NCI-H2081 (cell line): Measurements from ENCODE around the gene ULK1.
"Not testable (repeated sequence)": the region's sequence is repeated elsewhere in the genome, so short reads cannot be mapped to it uniquely, and the experiment has no call there.

Source experiments
- DNase-seq, 2 experiments: peaks; one replicate each; lab custom pipeline; 2025; lab: John Stamatoyannopoulos, UW

The ULK1 gene

DNA sequence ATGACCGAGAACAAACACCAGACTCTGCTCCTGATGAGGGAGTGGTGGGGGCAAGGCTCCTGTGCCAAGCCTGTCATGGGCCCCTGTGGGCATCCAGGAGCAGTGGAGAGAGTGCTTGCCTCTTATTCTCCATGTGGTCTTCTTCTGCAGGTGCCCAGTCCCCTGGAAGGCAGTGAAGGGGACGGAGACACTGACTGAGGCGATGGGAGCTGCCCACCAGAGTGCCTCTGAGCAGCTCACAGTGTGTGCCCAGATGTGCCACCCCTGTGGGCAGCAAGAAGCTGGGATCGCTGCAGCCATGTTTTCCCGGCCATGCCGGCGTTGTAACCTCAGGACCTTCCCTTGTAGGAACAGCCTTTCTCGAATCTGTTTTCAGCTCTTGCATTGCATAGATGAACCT is 49.0 kb downstream of the ULK1 start:
- no peak for DNase-seq

DNA sequence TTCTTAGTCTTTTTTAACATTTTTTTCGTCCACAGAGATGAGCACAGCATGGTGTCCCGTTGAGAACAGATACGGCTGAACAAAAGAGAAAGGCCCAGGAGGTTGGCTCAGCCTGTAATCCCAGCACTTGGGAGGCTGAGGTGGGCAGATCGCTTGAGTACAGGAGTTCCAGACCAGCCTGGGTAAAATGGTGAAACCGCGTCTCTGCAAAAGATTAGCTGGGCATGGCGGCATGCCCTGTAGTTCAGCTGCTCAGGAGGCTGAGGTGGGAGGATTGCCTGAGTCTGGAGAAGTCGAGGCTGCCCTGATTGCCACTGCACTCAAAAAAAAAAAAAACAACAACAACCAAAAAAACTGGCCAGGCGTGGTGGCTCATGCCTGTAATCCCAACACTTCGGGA is 49.5 kb downstream of the ULK1 start:
- DNase-seq: no peak

DNA sequence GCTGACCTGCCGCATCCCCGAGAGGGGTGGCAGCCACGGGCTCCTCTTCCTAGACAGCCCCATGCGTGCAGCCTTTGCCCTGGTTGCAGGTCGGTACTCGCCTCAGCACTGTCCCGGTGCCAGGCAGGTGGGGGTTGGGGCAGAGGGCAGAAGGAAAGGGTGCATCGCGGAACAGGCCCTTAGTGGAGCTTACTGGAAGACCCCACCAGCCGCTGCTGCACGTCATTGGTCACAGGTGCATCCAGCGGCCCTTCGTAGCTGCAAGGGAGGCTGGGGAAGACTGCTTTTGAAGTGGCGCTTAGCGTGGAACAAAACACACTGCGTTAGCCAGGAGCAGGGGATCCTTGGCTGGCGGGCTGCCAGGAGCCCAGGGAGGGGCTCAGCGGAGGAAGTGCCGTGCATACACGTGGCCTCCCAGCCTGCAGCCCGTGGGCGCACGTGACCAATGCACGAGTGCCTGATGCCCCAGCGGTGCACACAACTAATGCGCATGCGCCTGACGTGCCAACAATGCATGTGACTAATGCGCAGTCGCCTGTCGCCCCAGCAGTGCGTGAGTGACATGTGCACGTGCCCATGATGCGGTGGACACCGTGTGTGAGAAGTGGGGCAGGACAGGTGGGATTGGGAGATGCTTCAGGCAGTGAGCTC is 50.3 kb downstream of the ULK1 start:
- DNase-seq: no peak

DNA sequence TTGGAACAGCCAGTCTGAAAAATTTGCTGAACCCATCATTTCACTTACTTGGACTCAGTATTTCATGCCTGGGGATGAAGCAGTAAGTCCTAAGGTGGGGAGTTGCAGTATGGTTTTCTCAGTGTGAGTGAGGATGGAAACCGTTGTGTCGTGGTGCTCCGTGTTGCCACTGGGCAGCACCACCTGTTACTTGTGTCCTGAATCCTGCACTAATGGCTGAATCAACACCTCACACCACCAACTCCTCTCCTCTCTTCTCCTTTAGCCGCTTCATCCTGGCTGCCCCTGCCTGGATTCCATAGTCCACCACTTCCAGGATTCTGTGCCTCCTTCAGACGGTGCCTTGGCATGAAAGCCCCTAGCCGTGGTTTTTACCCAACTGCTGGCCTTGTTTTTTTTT is 52.3 kb downstream of the ULK1 start:
- DNase-seq: no peak

DNA sequence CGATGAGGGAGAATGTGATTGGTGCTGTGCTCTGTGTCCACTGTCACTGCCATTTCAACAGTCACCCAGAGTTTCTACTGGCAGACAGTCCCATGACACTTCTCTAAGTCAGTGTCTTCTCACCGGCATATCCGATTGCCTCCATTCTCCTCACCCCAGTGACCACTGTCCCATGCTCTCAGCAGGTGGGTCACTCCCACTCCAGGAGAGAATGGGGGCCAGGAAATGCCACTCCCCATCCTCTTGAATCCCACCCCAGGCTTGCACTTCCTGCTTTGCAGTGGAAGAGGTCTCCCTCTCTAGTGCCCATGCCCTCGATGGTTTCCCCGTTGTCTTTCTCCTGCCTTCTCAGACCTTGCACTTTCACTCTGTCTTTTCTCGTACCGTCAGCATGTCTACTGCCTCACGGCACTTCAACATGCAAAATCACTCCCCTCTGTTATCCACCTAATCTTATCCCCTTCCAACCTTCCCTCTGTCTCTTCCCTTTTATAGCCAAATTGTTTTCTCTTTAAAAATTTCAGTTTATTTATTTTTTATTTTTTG is 53.1 kb downstream of the ULK1 start:
- DNase-seq: no peak

DNA sequence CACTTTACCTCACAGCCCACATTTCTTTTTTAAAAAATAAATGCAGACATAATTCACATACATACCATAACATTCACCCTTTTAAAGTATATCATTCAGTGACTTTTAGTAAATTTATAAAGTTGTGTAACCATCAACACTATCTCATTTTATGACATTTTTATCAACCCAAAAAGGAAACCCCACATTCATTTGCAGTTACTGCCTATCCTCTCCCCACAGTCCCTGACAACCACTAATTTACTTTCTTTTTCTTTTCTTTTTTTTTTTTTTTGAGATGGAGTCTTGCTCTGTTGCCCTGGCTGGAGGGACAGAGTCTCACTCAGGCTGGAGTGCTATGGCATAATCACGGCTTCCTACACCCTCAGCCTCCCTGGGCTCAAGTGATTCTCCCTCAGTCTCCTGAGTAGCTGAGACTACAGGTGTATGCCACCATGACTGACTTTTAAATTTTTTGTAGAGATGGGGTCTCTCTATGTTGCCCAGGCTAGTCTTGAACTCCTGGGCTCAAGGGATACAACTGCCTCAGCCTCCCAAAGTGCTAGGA is 53.8 kb downstream of the ULK1 start:
- no peak for DNase-seq

DNA sequence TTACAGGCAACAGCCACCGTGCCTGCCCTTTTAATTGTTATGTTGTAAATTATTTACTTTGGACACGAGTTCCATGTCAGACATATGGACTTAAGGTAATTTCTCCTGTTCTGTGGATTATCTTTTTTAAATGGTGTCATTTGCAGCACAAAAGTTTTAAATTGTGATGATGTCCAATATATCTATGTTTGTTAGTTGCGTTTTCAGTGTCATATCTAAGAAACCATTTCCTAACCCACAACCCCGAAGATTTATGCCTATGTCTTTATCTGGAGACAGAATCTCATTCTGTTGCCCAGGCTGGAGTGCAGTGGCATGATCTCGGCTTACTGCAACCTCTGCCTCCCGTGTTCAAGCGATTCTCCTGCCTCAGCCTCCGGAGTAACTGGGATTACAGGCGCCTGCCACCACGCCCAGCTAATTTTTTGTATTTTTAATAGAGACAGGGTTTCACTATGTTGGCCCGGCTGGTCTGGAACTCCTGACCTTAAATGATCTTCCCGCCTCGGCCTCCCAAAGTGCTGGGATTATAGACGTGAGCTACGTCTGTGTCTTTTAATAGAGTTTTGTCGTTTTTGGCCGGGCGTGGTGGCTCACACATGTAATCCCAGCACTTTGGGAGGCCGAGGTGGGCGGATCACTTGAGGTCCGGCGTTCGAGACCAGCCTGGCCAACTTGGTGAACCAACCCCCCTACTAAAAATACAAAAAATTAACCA is 54.5 kb downstream of the ULK1 start:
- DNase-seq: not testable (repeated sequence)

DNA sequence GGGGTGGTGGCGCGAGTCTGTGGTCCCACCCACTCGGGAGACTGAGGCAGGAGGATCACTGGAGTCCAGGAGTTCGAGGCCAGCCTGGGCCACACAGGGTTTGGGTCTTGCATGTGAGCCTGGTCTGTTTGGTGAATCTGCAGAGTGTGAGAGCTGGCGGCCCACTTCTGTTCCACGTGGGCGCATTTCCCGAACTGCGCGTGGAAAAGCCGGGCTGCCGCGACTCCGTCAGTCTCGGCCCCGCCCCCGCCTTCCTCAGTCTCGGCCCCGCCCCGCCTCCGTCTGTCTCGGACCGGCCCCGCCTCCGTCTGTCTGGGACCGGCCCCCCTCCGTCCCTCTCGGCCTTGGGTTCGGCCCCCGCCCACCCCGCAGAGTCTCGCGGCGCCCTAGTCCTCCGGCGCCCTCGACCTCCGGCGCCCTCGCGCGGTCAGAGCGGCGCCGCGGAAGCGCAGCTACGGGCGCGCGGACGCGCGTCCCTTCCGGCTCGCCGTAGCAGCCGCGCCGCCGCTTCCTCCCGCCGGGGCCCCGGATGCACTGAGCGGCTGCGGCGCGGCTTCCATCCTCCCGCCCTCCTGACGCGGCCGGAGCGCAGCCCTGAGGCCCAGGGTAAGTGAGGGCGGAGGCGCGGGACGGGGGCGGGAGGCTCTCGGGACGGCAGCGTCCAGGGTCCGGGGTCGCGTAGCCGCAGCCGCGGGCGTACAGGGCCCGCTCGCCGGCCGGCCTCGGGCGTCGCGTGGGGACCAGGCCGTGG is 55.2 kb downstream of the ULK1 start, which contains the start of gene EP400:
Gene EP400 (plus strand): TSS at position 512 of the 751 bp plus-strand sequence. CDS start 10,678 bp downstream, outside the sequence.
- peak; percentile 92 to 96 for DNase-seq

DNA sequence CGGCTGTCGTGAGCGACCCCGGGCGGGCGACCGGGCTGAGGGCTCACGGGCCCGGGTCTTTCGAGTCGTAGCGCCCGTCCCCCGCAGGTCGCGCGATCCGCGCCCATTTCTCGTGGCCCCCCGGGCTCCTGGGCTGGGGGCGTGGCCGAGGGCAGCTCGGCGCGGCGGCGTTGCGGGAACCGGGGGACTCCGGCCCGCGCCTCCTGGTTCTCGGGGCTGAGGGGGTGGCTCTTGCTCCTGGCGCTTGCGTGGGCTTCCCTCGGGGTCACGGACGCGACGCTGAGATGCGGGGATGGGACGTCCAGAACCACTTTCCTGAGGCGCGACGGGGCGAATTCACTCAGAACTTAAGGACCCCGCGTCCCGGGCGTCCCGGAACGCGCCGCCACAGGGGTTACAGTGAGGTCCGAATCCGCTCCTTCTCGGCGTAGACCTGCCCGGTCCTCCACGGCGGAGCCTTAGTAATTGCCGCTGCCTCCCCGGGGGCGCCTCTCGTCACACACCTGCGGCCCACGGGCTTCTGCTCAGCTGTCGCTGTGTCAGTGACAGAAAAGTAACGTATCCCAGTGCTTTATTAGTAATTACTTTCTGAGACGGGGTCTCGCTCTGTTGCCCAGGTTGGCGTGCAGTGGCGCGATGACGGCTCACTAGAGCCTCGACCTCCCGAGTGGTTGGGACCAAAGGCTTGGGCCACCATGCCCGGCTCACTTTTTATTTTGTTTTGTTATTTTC is 55.9 kb downstream of the ULK1 start:
- DNase-seq: peak in 1 of 2 experiments; percentile 25

DNA sequence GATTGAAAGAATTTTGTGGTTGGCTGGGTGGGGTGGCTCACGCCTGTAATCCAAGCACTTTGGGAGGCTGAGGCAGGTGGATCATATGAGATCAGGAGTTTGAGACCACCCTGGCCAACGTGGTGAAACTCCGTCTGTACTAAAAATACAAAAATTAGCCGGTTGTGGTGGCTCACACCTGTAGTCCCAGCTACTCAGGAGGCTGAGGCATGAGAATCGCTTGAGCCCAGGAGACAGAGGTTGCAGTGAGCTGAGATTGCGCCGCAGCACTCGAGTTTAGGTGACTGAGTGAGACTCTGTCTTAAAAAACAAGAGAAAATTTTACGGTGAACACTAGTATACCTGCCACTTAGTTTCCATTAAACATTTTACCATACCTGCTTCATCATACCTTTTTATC is 59.4 kb downstream of the ULK1 start:
- DNase-seq: not testable (repeated sequence)

DNA sequence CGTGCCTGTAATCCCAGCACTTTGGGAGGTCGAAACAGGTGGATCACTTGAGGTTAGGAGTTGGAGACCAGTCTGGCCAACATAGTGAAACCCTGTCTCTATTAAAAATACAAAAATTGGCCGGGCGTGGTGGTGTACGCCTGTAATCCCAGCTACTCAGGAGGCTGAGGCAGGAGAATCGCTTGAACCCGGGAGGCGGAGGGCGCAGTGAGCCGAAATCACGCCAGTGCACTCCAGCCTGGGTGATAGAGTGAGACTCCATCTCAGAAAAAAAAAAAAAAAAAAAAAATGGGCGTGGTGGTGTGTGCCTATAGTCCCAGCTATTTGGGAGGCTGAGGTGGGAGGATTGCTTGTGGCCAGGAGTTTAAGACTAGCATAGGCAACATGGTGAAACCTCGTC is 60.0 kb downstream of the ULK1 start:
- not testable (repeated sequence) for DNase-seq

DNA sequence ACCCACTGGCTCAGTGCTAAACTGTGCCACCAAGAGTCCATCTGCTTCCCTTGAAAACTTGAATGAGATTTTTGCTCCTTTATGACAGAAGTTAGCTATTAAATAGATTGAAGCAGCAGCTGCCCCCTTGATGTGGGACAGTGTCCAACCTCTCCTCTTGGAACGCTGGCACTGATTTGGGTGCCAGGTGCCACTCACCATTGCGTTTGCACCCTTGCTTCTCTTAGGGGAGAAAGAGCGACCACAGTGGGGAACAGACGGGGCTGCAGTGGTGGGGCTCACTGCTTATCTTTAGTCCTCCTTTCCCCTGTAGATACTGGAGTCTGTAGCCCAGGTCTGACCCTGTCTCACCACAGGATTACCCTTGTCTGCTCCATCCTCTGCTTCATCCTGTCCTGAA is 64.7 kb downstream of the ULK1 start:
- DNase-seq: no peak

DNA sequence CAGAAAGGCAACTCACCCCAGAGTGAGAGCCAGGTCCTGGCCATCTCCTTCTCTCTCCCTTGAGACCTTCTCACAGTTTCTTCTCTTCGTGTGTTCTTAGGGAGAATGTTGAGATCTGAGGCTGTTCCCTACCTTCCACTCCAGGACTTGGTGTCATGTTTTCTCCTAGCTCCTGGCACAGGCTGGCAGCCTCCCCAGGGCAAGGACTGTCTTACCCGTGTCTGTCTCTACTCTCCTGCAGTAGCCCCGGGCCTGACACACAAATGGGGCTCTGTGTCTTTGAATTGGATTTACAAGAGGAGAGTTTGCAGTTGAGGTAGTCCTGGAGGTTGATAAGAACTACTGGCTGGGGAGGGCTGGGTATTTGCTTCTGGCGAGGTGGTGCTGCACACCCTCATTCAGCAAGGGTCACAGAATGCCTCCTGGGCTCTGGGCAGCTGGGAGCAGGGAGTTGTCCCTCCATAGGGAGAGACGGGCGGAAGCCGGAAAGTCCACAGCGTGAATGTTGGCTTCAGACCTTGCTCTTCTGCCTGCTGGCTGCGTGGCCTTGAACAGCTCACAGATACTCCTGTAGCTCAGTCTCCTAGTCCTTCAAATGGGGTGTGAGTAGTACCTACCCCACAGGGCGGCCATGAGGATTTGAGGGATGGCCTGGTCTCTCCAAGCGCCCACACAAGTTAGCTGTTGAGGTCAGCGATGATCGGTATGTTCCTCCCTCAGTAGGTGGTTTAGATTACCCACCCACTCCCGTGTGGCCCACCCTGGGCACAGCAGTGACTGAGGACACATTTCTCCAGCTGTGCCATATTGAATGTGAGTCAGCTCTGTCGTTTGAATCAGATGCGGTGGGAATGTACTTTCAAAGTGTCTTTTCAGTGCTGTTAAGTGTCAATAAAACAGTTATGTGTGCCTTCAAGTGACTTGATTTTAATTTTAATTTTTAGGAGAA is 65.5 kb downstream of the ULK1 start:
- DNase-seq: no peak

DNA sequence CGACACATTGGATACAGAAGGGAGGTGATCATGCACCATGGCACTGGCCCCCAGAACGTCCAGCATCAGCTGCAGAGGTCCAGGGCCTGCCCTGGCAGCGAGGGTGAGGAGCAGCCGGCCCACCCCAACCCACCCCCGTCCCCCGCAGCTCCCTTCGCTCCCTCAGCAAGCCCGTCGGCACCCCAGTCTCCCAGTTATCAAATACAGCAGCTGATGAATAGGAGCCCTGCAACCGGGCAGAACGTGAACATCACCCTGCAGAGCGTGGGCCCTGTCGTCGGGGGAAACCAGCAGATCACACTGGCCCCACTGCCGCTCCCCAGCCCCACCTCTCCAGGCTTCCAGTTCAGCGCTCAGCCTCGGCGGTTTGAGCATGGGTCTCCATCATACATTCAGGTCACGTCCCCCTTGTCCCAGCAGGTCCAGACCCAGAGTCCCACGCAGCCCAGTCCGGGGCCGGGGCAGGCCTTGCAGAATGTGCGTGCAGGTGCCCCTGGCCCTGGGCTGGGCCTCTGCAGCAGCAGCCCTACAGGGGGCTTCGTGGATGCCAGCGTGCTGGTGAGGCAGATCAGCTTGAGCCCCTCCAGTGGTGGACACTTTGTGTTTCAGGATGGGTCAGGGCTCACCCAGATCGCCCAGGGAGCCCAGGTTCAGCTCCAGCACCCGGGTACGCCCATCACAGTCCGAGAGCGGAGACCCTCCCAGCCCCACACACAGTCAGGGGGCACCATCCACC is 66.3 kb downstream of the ULK1 start:
- DNase-seq: not testable (repeated sequence)

DNA sequence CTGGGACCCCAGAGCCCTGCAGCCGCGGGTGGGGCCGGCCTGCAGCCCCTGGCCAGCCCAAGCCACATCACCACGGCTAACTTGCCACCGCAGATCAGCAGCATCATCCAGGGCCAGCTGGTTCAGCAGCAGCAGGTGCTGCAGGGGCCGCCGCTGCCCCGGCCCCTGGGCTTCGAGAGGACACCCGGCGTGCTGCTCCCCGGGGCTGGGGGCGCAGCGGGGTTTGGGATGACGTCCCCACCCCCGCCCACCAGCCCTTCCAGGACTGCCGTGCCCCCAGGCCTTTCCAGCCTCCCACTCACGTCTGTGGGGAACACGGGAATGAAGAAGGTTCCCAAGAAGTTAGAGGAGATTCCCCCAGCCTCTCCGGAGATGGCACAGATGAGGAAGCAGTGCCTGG is 66.9 kb downstream of the ULK1 start:
- DNase-seq: not testable (repeated sequence)

DNA sequence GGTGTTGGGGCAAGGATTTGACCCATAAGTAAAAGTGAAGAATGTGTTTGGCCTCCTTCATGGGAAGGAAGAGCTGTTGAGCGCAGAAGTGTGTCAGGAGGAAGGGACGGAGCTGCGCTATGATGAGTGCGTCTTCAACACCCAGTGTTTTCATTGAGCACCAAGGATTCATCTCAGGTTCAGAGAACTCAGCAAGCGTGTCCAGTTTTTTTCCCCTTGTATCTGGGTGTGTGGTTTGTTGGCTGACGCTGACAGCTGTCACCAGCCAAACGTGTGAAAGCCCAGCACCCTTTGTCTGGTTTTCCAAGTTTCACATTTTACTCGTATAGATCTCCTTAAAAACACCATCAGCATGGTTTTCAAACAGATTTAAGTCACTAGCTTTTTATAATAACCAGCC is 67.6 kb downstream of the ULK1 start:
- no peak for DNase-seq

DNA sequence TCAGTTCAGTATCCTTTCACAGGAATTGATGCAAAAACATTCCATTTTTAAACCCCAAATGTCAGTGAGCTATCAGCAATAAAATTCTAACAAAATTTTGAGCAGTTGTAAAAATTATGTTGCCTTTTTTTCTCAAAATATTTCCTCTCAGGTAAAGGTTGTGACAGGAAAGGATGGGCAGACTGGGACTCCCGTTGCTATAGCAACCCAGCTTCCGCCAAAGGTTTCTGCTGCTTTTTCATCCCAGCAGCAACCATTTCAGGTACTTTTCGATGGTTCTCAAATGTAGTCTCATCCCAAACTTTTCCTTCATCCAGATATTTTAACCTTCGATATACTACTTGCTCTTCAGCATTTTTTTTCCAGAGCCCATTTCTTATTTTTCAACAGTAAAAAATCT is 69.0 kb downstream of the ULK1 start:
- DNase-seq: no peak

DNA sequence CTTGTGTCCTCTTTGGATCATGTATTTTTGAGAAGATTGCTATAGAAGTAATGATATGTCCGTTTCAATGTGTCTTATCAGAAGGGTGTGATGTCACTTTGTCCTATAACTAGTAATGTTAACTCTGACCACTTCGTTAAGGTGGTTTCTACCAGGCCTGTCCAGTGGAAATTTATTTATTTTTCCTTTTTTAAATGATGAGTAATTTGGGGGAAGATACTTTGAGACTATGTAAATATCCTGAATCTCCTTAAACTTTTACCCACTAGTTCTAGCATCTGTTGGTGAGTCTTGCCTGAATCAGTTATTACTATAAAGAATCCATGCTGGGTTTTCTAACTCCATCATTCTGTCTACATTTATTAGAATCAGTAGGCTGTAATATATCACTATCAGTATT is 70.7 kb downstream of the ULK1 start:
- no peak for DNase-seq

DNA sequence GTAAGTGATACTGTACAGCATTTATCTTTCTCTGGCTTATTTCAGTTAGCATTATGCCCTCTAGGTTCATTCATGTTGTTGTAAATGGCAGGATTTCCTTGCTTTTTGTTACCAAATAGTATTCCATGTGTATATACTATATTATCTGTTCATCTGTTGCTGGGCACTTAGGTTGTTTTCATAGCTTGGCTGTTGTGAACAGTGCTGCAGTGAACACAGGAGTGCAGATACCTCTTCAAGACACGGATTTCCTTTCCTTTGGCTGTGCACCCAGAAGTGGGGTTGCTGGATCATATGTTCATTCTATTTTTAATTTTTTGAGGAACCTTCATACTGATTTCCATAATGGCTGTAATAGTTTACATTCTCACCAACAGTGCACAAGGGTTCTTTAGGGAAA is 76.8 kb downstream of the ULK1 start:
- DNase-seq: no peak
